NCI-H1436 (cell line): ENCODE measurements around the gene PLEKHG4.

Experiments used
- DNase-seq: peaks from one replicate; lab custom pipeline; 2025; lab: John Stamatoyannopoulos, UW

The PLEKHG4 gene

GRCh38 chr16:67336648-67337047 lies 57.3 kb downstream of the PLEKHG4 start:
- no peak for DNase-seq
